NCI-H2196 (cell line): ENCODE measurements around the gene ERVH48-1.
"Not testable (repeated sequence)": the region's sequence is repeated elsewhere in the genome, so short reads cannot be mapped to it uniquely, and the experiment has no call there.

Experiments
- DNase-seq: peaks from one replicate; lab custom pipeline; 2025; ENCODE audit not compliant: unreplicated experiment; lab: John Stamatoyannopoulos, UW

ERVH48-1 gene

DNA sequence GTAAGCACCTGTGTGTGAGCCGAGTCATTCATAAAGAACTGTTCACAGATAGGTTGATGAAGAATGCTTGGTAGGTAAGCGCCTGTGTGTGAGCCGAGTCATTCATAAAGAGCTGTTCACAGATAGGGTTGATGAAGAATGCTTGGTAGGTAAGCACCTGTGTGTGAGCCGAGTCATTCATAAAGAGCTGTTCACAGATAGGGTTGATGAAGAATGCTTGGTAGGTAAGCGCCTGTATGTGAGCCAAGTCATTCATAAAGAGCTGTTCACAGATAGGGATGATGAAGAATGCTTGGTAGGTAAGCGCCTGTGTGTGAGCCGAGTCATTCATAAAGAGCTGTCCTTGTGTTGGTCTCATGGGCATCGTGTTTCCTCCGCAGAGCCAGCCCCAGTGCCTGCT is 16.9 kb downstream of the ERVH48-1 start:
- DNase-seq, result not testable (repeated sequence)

DNA sequence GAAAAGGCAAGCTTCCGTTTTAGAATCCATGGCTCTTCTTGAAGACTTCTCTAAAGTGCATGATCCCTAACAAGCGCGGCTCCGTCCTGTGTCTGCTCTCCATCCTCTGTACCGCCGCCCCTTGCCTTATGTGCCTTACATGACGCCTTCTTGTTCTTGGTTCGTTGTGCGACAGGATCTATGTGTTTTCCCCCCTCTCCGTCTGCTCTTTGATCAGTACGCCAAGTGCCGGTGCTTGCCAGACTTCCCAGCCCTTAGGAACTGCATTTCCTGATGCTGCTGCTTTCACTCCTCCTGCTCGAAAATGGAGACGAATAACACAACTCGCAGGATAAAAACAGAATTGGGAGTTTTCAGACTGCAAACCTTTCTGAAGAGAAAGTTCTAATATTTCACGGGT is 19.2 kb downstream of the ERVH48-1 start:
- DNase-seq, result no peak

DNA sequence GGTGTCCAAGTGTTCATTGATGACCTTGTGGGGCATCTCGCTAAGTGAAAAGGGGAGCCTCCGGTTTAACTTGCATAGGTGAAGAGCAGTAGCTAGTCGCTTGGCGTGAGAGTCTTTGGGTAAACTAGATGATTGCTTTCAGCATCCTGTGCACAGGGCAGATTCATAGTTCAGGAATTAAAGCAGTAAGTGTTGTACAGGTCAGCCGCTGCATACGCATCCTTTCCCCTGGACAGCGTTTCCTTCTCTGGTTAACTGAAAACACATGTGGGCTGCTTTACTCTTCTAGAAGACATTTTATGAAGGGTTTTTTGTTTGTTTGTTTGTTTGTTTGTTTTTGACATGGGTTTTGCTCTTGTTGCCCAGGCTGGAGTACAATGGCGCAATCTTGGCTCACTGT is 20.2 kb downstream of the ERVH48-1 start:
- DNase-seq, result no peak

DNA sequence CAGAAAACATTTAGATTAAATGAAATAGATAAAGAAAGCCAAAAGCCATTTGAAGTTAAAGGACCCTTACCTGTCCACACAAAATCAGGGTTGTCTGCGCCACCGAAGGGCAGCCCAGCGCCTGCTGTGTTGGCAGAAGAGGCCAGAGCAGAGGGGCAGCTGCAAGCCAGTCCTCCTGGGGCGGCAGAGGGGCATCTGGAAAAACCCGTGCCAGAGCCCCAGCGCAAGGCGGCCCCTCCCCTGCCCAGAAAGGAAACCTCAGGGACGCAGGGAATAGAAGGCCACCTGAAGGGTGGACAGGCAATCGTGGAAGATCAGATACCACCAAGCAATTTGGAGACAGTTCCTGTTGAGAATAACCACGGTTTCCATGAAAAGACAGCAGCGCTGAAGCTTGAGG is 21.6 kb downstream of the ERVH48-1 start:
- no peak for DNase-seq

DNA sequence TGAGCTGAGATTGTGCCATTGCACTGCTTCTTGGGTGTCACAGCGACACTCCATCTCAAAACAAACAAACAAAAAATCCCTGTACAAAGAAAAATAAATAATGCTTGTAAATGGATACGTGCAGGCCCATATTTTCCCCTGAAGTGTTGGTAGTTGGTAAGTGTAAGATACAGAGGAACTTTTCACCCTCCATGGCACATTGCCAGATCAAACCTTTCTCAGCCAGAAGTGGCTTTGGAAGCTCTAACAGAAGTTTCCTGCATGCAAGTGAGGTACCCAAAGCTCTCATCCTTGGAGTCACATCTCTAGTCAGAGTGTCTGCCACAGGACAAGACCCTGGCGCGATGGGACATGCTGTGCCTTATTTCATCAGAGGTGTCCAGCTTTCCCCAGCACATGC is 25.0 kb downstream of the ERVH48-1 start:
- DNase-seq, result peak; percentile 5

DNA sequence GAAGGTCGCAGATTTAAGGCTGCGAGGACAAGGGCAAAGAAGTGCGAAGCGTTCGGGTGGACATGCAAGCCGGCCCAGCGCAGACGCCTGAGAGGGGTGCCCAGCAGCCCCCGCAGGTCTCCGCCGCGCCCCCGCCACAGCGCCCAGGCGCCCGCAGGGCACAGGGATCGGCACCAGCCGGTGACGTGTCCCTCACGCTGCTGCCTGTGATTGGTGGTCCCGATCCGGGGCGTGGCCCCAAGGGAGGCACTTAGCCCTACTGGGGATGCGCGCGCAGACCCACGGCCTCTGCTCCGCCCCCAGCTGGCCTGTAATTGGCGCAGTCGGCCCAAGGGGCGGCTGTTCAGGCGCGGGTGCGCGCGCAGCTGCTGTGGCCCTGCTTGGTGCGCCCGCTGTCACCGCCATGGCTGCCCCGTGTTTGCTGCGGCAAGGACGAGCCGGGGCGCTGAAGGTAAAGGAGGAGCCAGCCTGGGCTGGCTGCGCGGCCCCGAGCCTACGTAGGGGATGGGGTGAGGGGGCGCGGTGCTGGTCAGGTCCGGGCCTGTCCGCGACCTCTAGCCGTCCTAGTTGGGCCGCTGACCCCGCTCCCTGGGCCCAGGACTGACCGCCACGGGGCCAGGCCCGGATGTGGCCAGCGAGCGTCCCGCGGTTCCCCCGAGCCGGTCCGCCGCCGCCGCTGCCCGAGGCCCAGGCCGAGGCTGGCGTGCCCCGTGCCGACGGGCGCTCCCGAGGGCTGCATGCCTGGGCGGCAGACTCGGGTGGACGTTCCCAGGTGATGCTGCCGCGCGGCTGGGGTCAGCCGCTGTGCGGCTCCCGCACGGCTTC is 32.3 kb downstream of the ERVH48-1 start, which contains the start of gene NDUFV3:
TSS of gene NDUFV3 (plus strand) at position 379 of the 825 bp plus-strand sequence. CDS start at position 404, 25 bp downstream.
- peak; percentile 100 for DNase-seq

DNA sequence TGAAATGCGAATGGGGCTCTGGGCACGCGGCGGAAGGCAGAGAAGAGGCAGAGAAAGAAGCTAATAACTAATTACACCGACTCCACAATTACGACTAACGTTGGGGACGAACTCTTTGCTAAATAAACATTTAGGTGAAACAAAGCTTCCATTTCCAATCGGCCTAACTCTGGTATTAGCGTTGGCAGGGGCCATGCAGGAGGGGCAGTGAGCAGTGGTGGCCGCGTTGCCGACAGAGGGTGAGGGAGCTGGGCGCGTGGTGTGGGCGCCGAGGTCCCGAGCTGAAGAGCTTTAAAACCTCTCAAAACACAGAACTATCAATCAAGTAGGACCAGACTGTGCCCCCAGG is 32.9 kb downstream of the ERVH48-1 start:
- DNase-seq, result no peak

DNA sequence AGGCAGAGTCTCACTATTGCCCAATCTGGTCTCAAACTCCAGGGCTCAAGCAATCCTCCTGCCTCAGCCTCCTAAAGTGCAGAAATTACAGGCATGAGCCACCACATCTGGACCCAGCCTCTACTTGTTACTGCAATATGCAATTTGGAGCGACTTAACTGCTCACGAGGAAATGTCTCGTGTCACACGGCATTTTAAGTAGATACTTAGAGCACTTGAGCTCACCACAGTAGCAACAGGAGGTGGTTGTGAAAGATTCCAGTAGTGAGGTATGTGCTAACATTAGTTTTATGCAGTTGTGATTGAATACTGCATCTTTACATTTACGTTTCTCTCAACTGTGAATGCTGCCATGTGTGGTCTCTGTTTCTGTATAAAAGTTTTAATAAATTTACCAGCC is 38.1 kb downstream of the ERVH48-1 start:
- DNase-seq, result no peak

DNA sequence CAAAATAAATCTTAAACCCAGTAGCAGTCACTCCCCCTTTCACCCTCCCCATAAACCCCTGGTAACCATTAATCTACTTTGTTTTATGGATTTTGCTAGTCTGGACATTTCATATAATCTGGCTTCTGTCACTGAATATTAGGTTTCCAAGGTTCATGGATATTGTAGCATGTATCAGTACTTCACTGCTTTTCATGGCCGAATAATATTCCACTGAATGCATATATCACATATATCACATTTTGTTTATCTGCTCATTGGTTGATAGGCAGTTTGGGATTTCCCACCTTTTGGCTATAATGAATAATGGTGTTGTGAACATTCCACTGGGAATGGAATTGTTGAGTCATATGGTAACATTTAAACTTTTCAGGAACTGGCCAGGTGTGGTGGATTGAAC is 41.5 kb downstream of the ERVH48-1 start:
- no peak for DNase-seq

DNA sequence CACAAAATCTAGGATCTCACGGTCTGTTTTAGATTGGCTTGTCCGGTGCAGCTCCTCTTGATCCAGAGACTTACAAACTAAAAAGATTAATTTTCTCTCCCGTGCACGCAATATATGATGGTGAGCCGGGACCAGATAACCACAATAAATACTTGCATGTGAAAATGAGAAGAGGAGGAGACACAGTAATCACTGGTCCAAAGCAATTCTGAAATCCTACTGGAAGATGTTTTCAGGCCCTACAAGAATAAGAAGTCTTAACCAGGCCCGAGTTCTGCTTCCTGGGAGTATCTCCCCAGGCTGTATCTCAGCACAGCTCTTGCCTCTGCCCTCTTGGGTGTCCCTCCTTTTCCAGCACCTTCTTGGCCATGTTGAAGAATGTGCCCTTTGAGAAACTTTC is 45.1 kb downstream of the ERVH48-1 start:
- no peak for DNase-seq

DNA sequence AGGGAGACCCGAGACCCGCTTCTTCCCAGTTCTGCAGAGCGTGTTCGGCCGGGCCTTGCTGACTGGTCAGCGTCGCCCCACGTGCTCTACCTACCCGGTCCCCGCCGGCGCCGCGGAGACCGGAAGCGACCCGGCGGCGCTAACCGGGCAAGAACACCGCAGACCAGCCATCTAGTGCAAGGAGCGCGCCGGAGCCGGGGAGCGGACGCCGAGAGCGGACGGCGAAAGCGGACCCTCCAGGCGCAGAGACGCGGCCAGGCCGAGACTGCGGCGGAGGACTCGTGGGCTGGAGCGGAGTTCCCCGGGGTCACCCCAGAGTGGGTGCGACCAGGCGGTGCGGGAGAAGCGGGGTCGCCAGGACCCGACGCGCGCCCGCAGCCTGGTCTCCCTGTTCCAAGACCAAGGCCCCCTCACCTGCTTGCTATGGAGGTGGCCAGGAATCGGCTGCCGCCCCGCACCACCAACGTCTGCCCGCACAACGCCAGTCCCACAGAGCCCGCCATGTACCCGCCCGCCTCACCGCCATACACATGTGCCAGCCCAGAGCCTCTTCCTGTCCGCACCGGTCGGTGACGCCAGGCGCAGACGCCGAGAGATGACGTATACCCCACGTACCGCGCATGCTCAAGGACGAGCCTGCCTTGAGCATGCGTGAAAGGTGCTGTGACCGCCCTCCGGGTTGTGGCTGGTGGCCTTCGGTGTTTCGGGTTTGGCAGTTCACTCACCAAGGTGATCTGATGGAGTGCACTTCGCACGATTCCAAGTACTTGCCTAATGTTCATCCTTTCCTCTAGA is 46.2 kb downstream of the ERVH48-1 start, which contains the start of gene WDR4:
TSS of gene WDR4 (minus strand) at position 547 of the 795 bp plus-strand sequence. CDS start at position 503, 44 bp downstream.
- peak; percentile 97 for DNase-seq

DNA sequence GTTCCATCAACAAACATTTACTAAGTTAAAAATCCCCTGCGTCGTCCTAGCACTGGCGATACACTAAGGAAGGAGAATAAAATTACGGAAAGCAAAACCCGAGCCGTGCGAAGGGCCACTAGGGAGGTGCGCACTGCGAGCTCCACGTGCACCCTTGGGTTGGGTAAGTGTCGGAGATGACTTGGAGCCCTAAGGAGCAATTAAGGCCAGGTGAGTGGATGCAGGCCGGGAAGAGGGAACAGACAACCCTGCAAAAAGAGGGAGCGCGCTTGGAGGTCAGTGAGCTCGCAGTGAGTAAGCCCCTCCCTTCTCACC is 46.8 kb downstream of the ERVH48-1 start:
- DNase-seq, result no peak

DNA sequence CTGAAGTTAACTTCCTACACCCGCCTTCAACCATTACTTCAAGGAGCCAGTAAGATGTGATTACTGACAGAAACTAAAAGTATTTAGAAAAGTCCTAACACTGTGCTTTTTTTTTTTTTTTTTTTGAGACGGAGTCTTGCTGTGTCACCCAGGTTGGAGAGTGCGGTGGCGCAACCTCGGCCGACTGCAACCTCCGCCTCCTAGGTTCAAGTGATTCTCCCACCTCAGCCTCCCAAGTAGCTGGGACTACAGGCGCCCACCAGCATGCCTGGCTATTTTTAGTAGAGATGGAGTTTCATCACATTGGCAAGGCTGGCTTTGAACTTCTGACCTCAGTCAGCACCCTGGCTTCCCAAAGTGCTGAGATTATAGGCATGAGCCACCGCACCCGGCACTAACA is 49.6 kb downstream of the ERVH48-1 start:
- DNase-seq, result not testable (repeated sequence)

DNA sequence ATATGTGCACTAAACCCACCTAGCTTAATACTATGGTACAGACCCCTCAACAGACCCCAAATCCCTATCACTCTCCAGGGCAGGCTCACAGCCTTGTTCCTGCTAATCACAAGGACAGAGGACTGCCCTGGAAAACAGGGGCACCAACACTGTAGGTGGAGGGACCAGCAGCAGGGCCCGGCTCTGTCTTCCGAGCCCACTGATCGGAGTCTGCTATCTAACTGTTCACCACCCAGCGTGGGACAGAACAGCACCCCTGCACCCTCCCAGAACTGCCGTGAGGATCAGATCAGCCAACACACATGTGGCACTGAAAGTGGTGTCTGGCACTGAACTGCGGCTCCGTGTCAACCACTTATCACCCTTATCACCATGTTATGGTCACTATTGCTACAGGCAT is 52.3 kb downstream of the ERVH48-1 start:
- DNase-seq, result no peak

DNA sequence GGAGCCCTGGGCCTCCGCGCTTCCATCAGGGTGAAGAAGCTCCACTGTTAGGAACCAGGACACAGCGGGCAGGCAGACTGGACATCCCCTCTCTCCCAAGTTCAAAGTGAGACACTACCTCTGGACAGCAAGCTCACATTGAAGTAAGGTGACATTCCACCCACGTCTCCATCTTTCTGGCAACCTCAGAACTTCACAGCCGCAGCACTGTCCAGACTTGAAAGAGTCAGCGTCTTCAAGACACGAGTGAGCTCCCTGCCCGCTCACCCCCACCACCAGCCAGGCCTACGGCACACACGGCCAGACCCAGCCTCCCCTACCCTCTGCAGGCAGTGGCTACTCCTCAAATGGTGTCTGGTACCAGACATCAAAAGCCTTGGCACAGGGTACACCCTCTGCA is 57.2 kb downstream of the ERVH48-1 start:
- DNase-seq, result no peak
